ENCODE data around the gene RHOF. TPM values are rescaled to one million over a fixed set of nuclear protein-coding genes. Genes with fewer than 3 reads are reported as not detected.

The RHOF gene
- total and polyA plus RNA-seq, 2 of the 8 experiments (the other 6 are each of a cell fraction or from before 2014, with no cell fraction given), result 23.8 to 31.9 TPM

- TF ChIP-seq YY1 (IDR thresholded peaks at IDR 0.05; ENCODE audit: low read depth, low read length) (no peak), SP2 (IDR thresholded peaks at IDR 0.05; ENCODE audit: low read length) (no peak), CEBPB (IDR thresholded peaks at IDR 0.05; ENCODE audit: low read depth, low read length) (no peak), RXRA (IDR thresholded peaks at IDR 0.05; ENCODE audit: insufficient read depth, low read depth, low read length) (no peak), JUN (IDR thresholded peaks at IDR 0.05; ENCODE audit: low read depth, low read length) (no peak), POLR2AphosphoS5 (IDR thresholded peaks at IDR 0.05; ENCODE audit: low read depth, low read length) (no peak), GABPA (IDR thresholded peaks at IDR 0.05; ENCODE audit: borderline replicate concordance, insufficient read depth, low read length) (no peak)
Observed at GRCh38 chr12:121753844-121754264, 39.6 kb downstream of the RHOF start (continued).
